ENCODE data around the gene CIROP. TPM values are rescaled to one million over a fixed set of nuclear protein-coding genes. Genes with fewer than 3 reads are reported as not detected.
"Not testable (repeated sequence)": the region's sequence is repeated elsewhere in the genome, so short reads cannot be mapped to it uniquely, and the experiment has no call there.

CIROP gene
- total and polyA plus RNA-seq, 8 donors = 0.06 to 0.08 TPM; not detected in 6

DNA sequence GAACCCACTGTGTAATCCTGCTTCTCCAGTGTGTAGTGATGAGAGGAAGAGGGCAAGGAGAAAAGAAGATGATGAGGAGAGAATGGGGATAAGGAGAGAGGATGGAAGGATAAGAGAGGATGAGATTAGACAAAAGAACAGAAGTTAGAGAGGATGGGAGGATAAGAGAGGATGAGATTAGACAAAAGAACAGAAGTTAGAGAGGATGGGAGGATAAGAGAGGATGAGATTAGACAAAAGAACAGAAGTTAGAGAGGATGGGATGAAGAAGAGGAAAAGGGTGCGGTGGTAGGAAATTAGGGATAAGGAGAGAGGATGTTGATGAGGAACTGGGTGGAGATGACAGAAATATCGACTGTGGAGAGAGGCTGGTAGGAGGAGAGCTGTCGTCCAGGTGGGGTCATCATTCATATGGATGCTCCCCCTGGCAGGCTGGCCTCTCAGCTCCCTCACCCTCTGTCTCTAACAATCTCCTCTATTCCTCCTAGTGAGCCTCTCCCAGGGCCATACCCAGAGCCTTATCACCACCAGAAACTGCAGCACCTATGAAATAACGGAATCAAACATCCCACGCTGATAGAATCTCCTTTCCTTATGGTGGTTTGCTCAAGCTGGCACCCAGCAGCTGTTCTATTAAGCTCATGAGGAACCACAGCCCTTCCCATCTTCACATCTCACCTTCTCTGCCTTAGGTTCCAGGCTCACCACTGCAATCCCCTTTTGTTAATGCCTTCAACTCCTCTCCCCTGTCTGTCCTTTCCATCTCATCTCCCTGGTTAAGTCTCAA lies 6.0 kb upstream of the CIROP start:
- Histone ChIP-seq H3K4me1 (peaks cover 8 to 33% of the 10 kb centered on the region in 2 donors), H3K4me3 (no peak overlapping the region), H3K27ac (no peak overlapping the region), H3K36me3 (no peaks in the 10 kb centered on the region), H3K27me3 (peaks cover 0 to 12% of the 10 kb centered on the region in 2 donors), H3K9me3 (no peaks in the 10 kb centered on the region)
- intact Hi-C loops (cut with DNase I) = no loop called here
- DNase-seq (no peak), ATAC-seq (no peak)
- TF ChIP-seq, protein P1, sequence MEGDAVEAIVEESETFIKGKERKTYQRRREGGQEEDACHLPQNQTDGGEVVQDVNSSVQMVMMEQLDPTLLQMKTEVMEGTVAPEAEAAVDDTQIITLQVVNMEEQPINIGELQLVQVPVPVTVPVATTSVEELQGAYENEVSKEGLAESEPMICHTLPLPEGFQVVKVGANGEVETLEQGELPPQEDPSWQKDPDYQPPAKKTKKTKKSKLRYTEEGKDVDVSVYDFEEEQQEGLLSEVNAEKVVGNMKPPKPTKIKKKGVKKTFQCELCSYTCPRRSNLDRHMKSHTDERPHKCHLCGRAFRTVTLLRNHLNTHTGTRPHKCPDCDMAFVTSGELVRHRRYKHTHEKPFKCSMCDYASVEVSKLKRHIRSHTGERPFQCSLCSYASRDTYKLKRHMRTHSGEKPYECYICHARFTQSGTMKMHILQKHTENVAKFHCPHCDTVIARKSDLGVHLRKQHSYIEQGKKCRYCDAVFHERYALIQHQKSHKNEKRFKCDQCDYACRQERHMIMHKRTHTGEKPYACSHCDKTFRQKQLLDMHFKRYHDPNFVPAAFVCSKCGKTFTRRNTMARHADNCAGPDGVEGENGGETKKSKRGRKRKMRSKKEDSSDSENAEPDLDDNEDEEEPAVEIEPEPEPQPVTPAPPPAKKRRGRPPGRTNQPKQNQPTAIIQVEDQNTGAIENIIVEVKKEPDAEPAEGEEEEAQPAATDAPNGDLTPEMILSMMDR (IDR thresholded peaks at IDR 0.05) = no peak

- Histone ChIP-seq H3K27me3 (peaks cover 0 to 12% of the 10 kb centered on the region in 2 donors), H3K4me1 (peaks cover 2 to 26% of the 10 kb centered on the region in 2 donors), H3K4me3 (no peak overlapping the region), H3K9me3 (no peaks in the 10 kb centered on the region), H3K36me3 (no peaks in the 10 kb centered on the region), H3K27ac (no peak overlapping the region)
- TF ChIP-seq, protein P1 (IDR thresholded peaks at IDR 0.05) = no peak
- intact Hi-C loops (cut with DNase I) = loop anchor here in 1 of 2 donors (5.0 kb wide), 1 partner anchor 42 kb away; no protein-coding TSS in a partner anchor
- DNase-seq (no peak), ATAC-seq (no peak)
Observed at GRCh38 chr14:23109769-23110168, 5.0 kb upstream of the CIROP start.

DNA sequence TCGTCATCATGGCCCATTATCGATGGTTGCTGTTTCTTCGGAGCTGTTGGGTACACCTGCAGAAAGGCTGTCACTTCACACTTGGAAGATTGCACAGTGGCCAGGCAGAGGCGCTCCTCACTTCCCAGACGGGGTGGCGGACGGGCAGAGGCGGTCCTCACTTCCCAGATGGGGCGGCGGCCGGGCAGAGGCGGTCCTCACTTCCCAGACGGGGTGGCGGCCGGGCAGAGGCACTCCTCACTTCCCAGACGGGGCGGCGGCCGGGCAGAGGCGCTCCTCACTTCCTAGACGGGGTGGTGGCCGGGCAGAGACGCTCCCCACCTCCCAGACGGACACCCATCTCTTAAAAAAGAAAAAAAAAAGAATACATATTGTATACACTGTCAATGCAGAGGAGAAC lies 3.4 kb upstream of the CIROP start:
- H3K36me3 ChIP-seq, H3K4me1 ChIP-seq, ATAC-seq, H3K27ac ChIP-seq, H3K9me3 ChIP-seq, DNase-seq, H3K4me3 ChIP-seq: not testable (repeated sequence)
- H3K27me3 ChIP-seq = peaks cover 0 to 12% of the 10 kb centered on the region in 2 donors
- intact Hi-C loops (cut with DNase I) = loop anchor here in 1 of 2 donors (5.0 kb wide), 1 partner anchor 41 kb away; no protein-coding TSS in a partner anchor

- H3K27ac ChIP-seq, DNase-seq, ATAC-seq, H3K4me1 ChIP-seq, H3K4me3 ChIP-seq, H3K36me3 ChIP-seq, H3K9me3 ChIP-seq: not testable (repeated sequence)
- intact Hi-C loops (cut with DNase I) = loop anchor here in 1 of 2 donors (5.0 kb wide), 1 partner anchor 40 kb away; no protein-coding TSS in a partner anchor
- peaks cover 0 to 12% of the 10 kb centered on the region in 2 donors for H3K27me3 ChIP-seq
Observed at GRCh38 chr14:23107620-23108019, 2.8 kb upstream of the CIROP start.

- H3K4me3 ChIP-seq = no peak overlapping the region
- intact Hi-C loops (cut with DNase I) = loop anchor here in 1 of 2 donors (5.0 kb wide), 1 partner anchor 39 kb away; no protein-coding TSS in a partner anchor
- peaks cover 0 to 10% of the 10 kb centered on the region in 2 donors for H3K4me1 ChIP-seq
- TF ChIP-seq, protein P1 (IDR thresholded peaks at IDR 0.05) = no peak
- H3K27me3 ChIP-seq = peaks cover 0 to 11% of the 10 kb centered on the region in 2 donors
- H3K27ac ChIP-seq = peak overlapping the region in 1 of 2 donors; percentile 8
- DNase-seq = no peak
- ATAC-seq = no peak
- H3K36me3 ChIP-seq = no peaks in the 10 kb centered on the region
- H3K9me3 ChIP-seq = no peaks in the 10 kb centered on the region
Observed at GRCh38 chr14:23106747-23107045, 1.9 kb upstream of the CIROP start.

GRCh38 chr14:23105348-23105824 lies 597 bp upstream of the CIROP start:
- TF ChIP-seq, protein P1 (IDR thresholded peaks at IDR 0.05) = no peak
- Histone ChIP-seq H3K36me3 (no peaks in the 10 kb centered on the region), H3K27me3 (no peaks in the 10 kb centered on the region), H3K4me3 (no peak overlapping the region), H3K9me3 (no peaks in the 10 kb centered on the region), H3K27ac (no peak overlapping the region), H3K4me1 (peaks cover 0 to 10% of the 10 kb centered on the region in 2 donors)
- intact Hi-C loops (cut with DNase I) = loop anchor here in 1 of 2 donors (5.0 kb wide), 1 partner anchor 38 kb away; no protein-coding TSS in a partner anchor
- ATAC-seq (no peak), DNase-seq (no peak)
